ENCODE results near the gene BTBD19. TPM values are rescaled to one million over a fixed set of nuclear protein-coding genes. Genes with fewer than 3 reads are reported as not detected.
A peak's percentile ranks its signal among the peaks of the same experiment; 100 is the strongest.

The BTBD19 gene
- total and polyA plus RNA-seq, 2 of the 8 experiments (the other 6 are each of a cell fraction or from before 2014, with no cell fraction given), result 1.1 TPM

GRCh38 chr1:44787506-44787905 is 20.8 kb upstream of the BTBD19 start:
- H3K9me3 ChIP-seq (ENCODE audit: insufficient read depth in 2 of 2, low read depth in 1 of 2, low read length in 1 of 2), result no peaks in the 10 kb centered on the region
- H2AK5ac ChIP-seq (ENCODE audit: low read depth, low read length), result no peak overlapping the region
- peaks cover 0 to 7% (median 2%) of the 10 kb centered on the region in 4 experiments; a peak in 3 of 7 replicates for H3K27me3 ChIP-seq (replicated peaks in 1 of 4; ENCODE audit: control insufficient read depth in 3 of 4, extremely low read depth in 1 of 4, insufficient read depth in 3 of 4, low read length in 3 of 4)
- H3K79me1 ChIP-seq (ENCODE audit: low read depth, low read length), result 0 out of 2 replicates have a peak, but pooled peaks cover 2% of the 10 kb centered on the region
- no peak overlapping the region; the same call in 1 of the 2 replicates for H4K8ac ChIP-seq (ENCODE audit: extremely low read depth, insufficient read depth, low read length)
- H3K4me2 ChIP-seq (ENCODE audit: insufficient read depth in 1 of 2, low read depth in 2 of 2, low read length in 2 of 2), result no peak overlapping the region; a peak in 1 of 4 replicates
- H2BK120ac ChIP-seq (replicated peaks; ENCODE audit: low read depth, low read length), result no peak overlapping the region
- no peak overlapping the region for H4K91ac ChIP-seq (replicated peaks; ENCODE audit: insufficient read length, low read length)
- no peak for DNase-seq (ENCODE audit: low read depth in 1 of 2, low spot score in 2 of 2)
- H2BK15ac ChIP-seq (ENCODE audit: low read length), result peak overlapping the region; percentile 99
- no peak overlapping the region for H3K9ac ChIP-seq (replicated peaks in 1 of 4; ENCODE audit: extremely low read depth in 1 of 4, low read depth in 3 of 4, low read length in 3 of 4)
- ChIA-PET POLR2A (ENCODE audit: partially characterized antibody) (interaction anchor here (0.6 to 23.6 kb wide), 13 partner anchors 10 to 734 kb away, joined by 3 to 428 read pairs (median 5); partner anchors contain the start of genes BTBD19, DYNLT4, PLK3 and RNU5D-1), CTCF (ENCODE audit: partially characterized antibody) (interaction anchor here (1.0 to 10.4 kb wide), 16 partner anchors 9 to 513 kb away, joined by 3 to 67 read pairs (median 9); partner anchors contain the start of genes BTBD19, DYNLT4, PLK3 and RNU5D-1)
- no peak overlapping the region for H4K5ac ChIP-seq (ENCODE audit: insufficient read length, low read depth, low read length)
- 86% methylated on average over 10 of the region's 10 CpGs; no CpG with 5 or more reads in 1 of the 2 experiments for WGBS, 2 experiments (ENCODE audit: extremely low coverage in 1 of 2, insufficient coverage in 1 of 2, insufficient read length in 1 of 2, insufficient replicate concordance in 2 of 2, low coverage in 1 of 2, low lambda C conversion rate in 2 of 2, missing lambda C conversion rate in 1 of 2)
- no peak overlapping the region for H3K27ac ChIP-seq (ENCODE audit: low read depth, low read length)
- H2BK20ac ChIP-seq (ENCODE audit: low read length), result no peak overlapping the region
- H3K23ac ChIP-seq (ENCODE audit: insufficient read length), result no peak overlapping the region
- no peaks in the 10 kb centered on the region for H3K36me3 ChIP-seq (ENCODE audit: control insufficient read depth in 2 of 4, insufficient read depth in 4 of 4, low read length in 3 of 4)
- H3K4me3 ChIP-seq (ENCODE audit: extremely low read depth in 1 of 4, insufficient read depth in 2 of 4, low read depth in 3 of 4, low read length in 4 of 4), result no peak overlapping the region
- H2BK12ac ChIP-seq (ENCODE audit: low read depth, low read length), result peak overlapping the region; percentile 56; the same call in 1 of the 2 replicates
- H2AFZ ChIP-seq (ENCODE audit: low read length), result no peak overlapping the region
- no peaks in the 10 kb centered on the region for H4K20me1 ChIP-seq (replicated peaks in 1 of 2; ENCODE audit: control insufficient read depth in 1 of 2, insufficient read depth in 2 of 2, low read length in 2 of 2)
- H3K4ac ChIP-seq (replicated peaks; ENCODE audit: insufficient read length, low read depth, low read length), result no peak overlapping the region
- peaks cover 6% of the 10 kb centered on the region; the same call in 1 of the 2 replicates for H3K23me2 ChIP-seq (ENCODE audit: low read depth, low read length)
- no peak overlapping the region for H3K14ac ChIP-seq (ENCODE audit: insufficient read length)
- peaks cover 4 to 18% (median 14%) of the 10 kb centered on the region in 4 experiments for H3K4me1 ChIP-seq (replicated peaks in 1 of 4; ENCODE audit: control insufficient read depth in 3 of 4, insufficient read depth in 4 of 4, low read length in 3 of 4)
- no peak overlapping the region; the same call in 1 of the 2 replicates for H2BK5ac ChIP-seq (ENCODE audit: low read depth, low read length)
- no peak for FAIRE-seq
- no peak overlapping the region for H3K56ac ChIP-seq (replicated peaks; ENCODE audit: insufficient read length, low read depth, low read length)
- no peak overlapping the region for H3K18ac ChIP-seq (ENCODE audit: extremely low read depth, low read length)
- H3K79me2 ChIP-seq (ENCODE audit: control insufficient read depth in 1 of 2, insufficient read depth in 2 of 2, low read length in 2 of 2), result no peaks in the 10 kb centered on the region
- TF ChIP-seq TCF12 (IDR thresholded peaks at IDR 0.05; ENCODE audit: low read depth, low read length) (no peak), NANOG (IDR thresholded peaks at IDR 0.05; ENCODE audit: insufficient read depth, low read depth, low read length, poor library complexity, severe bottlenecking) (no peak), SIN3A (conservative IDR thresholded peaks at IDR 0.05 in 1 of 2, IDR thresholded peaks at IDR 0.05 in 1 of 2; ENCODE audit: low read depth in 1 of 2, low read length in 2 of 2) (no peak), BCL11A (IDR thresholded peaks at IDR 0.05; ENCODE audit: low read depth in 2 of 2, low read length in 2 of 2) (no peak), ZNF274 (IDR thresholded peaks at IDR 0.05; ENCODE audit: borderline replicate concordance, extremely low read depth, low read length) (no peak), CBX5 (IDR thresholded peaks at IDR 0.05; ENCODE audit: low read depth, low read length) (no peak), JUN (IDR thresholded peaks at IDR 0.05; ENCODE audit: low read depth, low read length) (no peak), POLR2A (IDR thresholded peaks at IDR 0.05; ENCODE audit: control extremely low read depth in 1 of 2, low read depth in 2 of 2, low read length in 2 of 2) (no peak), EP300 (IDR thresholded peaks at IDR 0.05; ENCODE audit: borderline replicate concordance in 1 of 2, low read depth in 2 of 2, low read length in 2 of 2) (no peak), TAF1 (IDR thresholded peaks at IDR 0.05; ENCODE audit: low read depth, low read length) (no peak), KDM1A (IDR thresholded peaks at IDR 0.05; ENCODE audit: borderline replicate concordance, low read length) (no peak), SRF (IDR thresholded peaks at IDR 0.05; ENCODE audit: low read depth, low read length) (no peak)
- TF ChIP-seq, protein P1, sequence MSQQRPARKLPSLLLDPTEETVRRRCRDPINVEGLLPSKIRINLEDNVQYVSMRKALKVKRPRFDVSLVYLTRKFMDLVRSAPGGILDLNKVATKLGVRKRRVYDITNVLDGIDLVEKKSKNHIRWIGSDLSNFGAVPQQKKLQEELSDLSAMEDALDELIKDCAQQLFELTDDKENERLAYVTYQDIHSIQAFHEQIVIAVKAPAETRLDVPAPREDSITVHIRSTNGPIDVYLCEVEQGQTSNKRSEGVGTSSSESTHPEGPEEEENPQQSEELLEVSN (IDR thresholded peaks at IDR 0.05), result no peak

All from H1 (cell line).